NCI-H2029 (cell line): ENCODE measurements around the gene FAM111B.
"Not testable (repeated sequence)": the region's sequence is repeated elsewhere in the genome, so short reads cannot be mapped to it uniquely, and the experiment has no call there.

Source experiments
- DNase-seq: peaks from one replicate; lab custom pipeline; 2025; lab: John Stamatoyannopoulos, UW

Gene FAM111B

DNA sequence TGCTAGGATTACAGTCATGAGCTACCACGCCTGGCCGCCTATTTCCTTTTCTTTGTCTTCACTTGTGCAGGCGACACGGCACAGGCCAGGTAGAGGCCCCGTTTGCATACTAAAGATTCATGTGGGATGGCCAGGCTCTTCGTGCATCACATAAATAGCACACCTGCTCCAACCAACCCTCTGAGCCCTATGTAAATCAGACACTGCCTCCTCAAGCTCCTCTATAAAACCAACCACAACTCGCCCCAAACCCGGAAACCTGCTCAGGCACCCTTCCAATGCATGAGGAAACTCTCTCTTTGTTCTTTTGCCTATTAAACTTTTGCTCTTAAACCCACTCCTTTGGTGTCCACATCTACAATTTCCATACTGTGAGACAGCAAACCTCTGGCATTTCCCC is 9.1 kb upstream of the FAM111B start:
- peak; percentile 19 for DNase-seq

DNA sequence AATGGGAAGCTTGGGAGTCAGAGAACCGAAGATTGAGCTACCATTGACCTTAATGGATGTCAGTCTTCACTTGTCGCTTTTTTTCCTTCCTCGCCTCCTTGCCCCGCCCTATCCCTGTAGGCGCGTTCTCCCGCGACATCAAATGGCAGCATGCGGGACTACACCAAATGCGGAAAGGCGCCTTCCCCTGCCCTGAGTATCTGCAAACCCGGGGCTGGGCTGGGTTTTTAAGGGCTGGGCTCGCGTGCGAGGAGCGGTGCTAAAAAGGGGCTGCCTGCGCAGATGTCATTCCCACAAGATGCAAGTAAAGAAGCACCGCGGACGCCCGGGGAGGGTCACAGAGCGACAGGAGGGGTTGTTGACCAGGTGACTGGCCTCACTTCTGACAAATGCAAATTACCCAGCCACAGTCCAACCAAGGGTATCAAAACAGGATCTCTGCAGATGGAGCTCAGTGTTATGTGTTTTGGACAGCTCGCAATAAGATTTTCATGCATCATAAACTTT is 4.7 kb upstream of the FAM111B start:
- no peak for DNase-seq

GRCh38 chr11:59107721-59108120 is 684 bp downstream of the FAM111B start:
- DNase-seq, result peak; percentile 16

- DNase-seq, result no peak
Observed at GRCh38 chr11:59112494-59112893, 5.5 kb downstream of the FAM111B start.

DNA sequence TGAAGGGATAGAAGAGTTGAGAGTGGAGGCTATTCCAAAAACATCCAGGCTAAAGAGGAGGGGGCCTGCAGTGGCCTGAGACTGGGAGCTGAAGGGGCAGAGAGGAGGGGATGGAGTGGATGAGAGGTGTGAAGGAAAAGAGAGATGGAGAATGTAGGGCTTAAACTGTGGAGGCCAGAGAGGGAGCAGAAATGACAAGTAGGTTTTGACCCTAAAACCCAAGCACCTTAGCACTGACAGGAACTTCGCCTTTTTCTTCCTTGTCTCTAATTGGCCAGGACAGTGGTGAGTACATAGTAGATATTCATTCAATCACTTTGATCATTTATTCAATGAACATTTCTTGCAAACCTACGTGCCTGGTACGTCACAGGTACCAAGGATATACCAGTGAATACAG is 7.3 kb downstream of the FAM111B start:
- DNase-seq, result no peak

DNA sequence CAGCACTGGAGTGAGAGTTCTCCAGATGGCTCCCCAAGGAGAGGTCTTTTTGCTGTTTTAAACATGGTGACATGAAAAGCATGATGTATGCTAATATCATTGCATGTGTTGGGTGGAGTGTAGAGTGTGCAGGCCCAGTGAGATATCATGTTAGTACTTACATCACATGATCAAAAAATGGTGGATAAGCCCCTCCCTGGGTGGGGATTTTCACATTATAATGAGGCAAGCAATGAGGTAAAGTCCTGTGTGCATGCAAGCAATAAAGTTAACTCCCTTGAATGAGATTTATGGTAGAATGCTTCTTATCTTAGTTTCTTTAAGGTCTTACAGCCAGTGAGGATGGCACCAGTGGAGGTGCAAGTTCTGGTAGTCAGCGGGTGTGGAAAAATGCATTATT is 8.5 kb downstream of the FAM111B start:
- DNase-seq, result no peak

DNA sequence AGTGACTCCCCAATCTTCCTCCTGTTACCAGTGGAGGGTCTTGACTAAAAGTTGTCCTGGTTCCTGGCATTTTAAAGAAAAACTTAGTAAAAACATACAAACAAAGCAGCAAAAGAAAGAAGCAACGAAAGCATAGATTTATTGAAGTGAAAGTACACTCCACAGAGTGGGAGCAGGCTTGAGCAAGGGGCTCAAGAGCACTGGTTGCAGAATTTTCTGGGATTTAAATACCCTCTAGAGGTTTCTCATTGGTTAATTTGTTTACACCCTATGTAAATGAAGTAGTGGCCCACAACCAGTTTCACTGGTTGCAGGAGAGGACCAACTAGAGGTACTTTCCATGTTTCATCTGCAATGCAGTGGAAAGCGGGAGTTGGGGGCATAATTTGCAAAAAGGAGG is 10.7 kb downstream of the FAM111B start:
- DNase-seq, result no peak

- no peak for DNase-seq
Observed at GRCh38 chr11:59119826-59120225, 12.8 kb downstream of the FAM111B start.

- peak; percentile 77 for DNase-seq
Observed at GRCh38 chr11:59135648-59136461, 28.8 kb downstream of the FAM111B start.

DNA sequence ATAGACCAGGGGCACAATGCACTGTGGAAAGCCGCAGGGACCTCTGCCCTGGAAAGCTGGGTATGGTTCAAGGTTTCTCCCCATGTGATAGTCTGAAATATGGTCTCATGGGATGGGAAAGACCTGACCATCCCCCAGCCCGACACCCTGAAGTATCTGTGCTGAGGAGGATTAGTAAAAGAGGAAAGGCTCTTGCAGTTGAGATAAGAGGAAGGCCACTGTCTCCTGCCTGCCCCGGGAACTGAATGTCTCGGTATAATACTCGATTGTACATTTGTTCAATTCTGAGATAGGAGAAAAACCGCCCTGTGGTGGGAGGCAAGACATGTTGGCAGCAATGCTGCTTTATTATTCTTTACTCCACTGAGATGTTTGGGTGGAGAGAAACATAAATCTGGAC is 29.5 kb downstream of the FAM111B start:
- DNase-seq, result not testable (repeated sequence)

- DNase-seq, result no peak
Observed at GRCh38 chr11:59137190-59137589, 30.2 kb downstream of the FAM111B start.

- no peak for DNase-seq
Observed at GRCh38 chr11:59138643-59139042, 31.6 kb downstream of the FAM111B start.

GRCh38 chr11:59141191-59141590 is 34.2 kb downstream of the FAM111B start:
- DNase-seq, result no peak

DNA sequence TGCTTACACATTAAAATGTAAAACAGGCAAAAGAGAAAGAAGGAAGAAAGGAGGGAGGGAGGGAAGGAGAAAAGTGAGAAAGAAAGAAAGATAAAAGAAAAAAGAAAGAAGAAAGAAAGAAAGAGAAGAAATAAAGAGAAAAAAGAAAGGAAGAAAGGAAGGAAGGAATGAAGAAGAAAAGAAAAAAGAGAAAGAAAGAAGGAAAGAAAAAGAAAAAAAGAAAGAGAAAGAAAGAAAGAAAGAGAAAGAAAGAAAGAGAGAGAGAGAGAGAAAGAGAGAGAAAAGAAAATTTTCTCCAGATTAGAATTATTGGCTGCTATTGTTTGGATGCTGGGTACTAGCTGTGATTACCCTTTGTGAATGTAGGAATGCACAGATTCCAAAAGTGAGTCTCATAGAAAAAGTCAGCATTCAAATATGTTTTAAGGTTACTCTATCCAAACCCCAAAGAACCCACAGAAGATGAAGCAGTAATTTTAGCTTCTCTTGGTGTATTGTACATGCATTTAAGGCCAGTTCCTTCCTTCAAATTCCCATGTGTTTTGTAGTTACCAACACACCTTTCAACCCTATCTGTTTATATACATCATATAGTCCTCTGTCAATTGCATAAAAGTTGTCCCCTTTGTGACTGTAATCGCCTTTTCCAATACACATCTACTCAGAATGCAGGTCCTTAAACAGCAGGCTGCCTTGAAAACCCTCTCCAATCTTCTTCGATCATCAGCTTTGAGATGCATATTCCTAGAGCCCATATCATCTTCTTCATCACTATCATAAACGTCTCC is 34.8 kb downstream of the FAM111B start:
- DNase-seq, result no peak

DNA sequence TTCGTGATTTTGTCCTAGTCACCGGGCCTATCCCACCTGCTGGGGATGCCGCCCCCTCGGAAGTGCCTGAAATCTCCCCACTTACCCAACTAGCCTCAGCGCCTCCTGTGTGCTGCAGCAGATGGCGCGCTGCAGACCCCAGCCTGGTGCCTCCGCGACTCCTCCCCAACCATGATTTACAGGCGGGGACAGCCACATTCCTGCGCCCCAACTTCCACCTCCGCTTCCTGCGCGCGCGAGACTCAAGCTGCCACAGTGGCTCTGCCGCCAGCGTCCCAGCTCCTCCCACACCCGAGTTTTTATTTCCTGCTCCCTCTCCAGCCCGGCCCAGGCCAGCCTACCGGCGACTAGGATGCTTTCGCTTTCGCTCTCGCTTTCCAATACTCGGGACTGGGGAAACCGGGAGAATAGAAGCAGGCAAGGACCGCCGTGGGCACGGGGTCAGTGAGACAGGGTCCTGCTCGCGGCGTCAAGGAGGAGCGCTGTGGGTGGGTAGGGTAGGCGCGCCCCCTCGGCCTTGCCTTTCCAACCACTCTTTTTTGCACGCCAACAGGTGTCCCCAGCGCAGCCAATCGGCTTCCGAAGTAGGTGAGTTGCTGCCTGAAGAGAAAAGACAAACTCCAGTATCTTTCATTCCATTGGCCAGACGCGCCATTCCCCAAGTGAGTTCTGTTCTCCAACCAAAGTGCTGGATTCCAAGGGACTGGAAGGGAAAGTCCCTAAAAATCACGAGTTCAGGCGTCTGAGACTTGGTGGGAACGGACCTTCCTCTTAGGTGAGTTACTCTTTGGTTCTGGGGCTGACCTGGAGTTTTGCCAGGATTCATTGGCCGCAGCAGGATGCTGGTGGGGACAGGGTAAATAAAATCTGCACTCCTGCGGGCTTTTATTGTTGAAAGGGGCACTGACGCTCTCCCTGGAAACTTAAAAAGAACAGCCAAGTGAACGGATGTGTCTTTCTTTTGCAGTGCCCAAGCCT is 35.8 kb downstream of the FAM111B start, which contains the start of gene FAM111A:
TSS of gene FAM111A (plus strand) at position 327 of the 978 bp plus-strand sequence. CDS start 6,017 bp downstream, outside the sequence.
- peak; percentile 86 for DNase-seq

- DNase-seq, result no peak
Observed at GRCh38 chr11:59144096-59144495, 37.1 kb downstream of the FAM111B start.

DNA sequence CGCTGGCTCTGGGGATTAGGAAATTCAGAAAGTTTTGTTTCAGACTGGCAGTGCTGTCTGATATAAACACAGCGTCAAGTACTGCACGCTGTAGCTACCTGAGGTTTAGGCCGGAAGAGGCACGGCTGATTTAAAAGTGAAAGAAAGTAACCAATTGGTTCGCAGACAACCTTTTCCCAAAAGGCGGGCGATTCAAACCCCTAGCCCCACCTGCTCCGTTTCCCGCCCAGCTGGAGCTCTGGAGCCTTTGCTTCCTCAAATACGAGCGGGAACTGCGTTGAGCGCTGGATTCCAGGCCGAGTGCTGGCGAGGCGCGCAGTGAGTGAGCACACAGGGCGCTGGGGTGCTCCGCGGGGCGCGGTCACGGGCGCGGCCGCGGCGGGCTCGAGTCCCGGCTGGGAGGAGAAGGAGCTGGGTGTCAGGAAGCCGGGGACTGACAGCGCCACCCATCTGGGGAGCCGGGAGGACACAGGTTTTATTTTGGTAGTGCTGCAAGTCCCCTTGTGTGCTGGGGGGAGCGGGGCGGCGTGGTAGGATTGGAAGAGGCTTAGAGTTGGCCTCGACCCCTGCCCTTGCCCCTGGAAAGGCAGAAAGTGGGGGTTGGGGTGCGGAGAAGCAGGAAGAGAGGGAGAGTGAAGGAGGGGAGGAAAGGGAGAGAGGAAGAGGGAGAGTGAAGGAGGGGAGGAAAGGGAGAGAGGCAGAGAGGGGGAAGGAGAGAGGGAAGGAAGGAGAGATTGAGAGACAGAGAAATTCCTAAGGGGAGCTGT is 37.7 kb downstream of the FAM111B start:
- peak; percentile 95 for DNase-seq

DNA sequence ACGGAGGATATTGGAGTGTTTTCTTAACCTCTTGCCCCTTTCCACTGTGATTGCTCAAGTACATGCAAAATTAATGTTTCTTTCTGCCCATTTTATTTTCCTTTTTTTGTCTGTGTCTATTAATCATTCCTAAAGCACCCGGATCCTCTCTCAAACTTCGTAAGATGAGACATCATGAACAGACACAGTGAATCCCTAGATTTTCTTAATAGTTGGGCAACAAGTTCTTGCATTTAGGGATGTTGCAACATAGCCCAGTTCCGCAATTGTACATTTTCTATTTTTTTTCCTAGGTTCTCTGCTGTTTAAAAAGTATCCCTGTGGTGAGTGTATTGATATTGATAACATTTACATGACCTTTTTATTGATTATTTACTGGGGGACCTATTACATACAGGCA is 38.5 kb downstream of the FAM111B start:
- no peak for DNase-seq

DNA sequence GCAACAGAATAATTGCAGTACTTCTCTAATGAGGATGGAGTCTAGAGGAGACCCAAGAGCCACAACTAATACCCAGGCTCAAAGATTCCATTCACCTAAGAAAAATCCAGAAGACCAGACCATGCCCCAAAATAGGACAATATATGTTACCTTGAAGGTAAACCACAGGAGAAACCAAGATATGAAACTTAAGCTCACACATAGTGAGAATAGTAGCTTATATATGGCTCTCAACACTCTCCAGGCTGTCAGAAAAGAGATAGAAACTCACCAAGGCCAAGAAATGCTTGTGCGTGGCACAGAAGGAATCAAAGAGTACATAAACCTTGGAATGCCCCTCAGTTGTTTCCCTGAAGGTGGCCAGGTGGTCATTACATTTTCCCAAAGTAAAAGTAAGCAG is 44.7 kb downstream of the FAM111B start:
- no peak for DNase-seq

GRCh38 chr11:59152312-59152951 is 45.4 kb downstream of the FAM111B start:
- DNase-seq, result no peak
